Measurements from ENCODE around the gene CD300LF.
A peak's percentile ranks its signal among the peaks of the same experiment; 100 is the strongest.

Gene CD300LF

GRCh38 chr17:74745548-74746177 lies 32.9 kb upstream of the CD300LF start:
- DNase-seq: no peak

- DNase-seq: peak; percentile 94
Measured at GRCh38 chr17:74744714-74745547, 32.2 kb upstream of the CD300LF start.

- DNase-seq: no peak
Measured at GRCh38 chr17:74744349-74744713, 31.6 kb upstream of the CD300LF start.

GRCh38 chr17:74743755-74744154 lies 31.0 kb upstream of the CD300LF start:
- DNase-seq: no peak

GRCh38 chr17:74742978-74743545 lies 30.3 kb upstream of the CD300LF start:
- DNase-seq: no peak

GRCh38 chr17:74742153-74742515 lies 29.4 kb upstream of the CD300LF start:
- peak; percentile 73 for DNase-seq

GRCh38 chr17:74740641-74741387 lies 28.1 kb upstream of the CD300LF start:
- no peak for DNase-seq

GRCh38 chr17:74740173-74740572 lies 27.4 kb upstream of the CD300LF start:
- no peak for DNase-seq

GRCh38 chr17:74739227-74739831 lies 26.6 kb upstream of the CD300LF start:
- no peak for DNase-seq

- DNase-seq: peak; percentile 52
Measured at GRCh38 chr17:74738051-74738996, 25.6 kb upstream of the CD300LF start.

- peak; percentile 87 for DNase-seq
Measured at GRCh38 chr17:74737299-74738050, 24.8 kb upstream of the CD300LF start.

- peak; percentile 82 for DNase-seq
Measured at GRCh38 chr17:74736513-74737298, 24.0 kb upstream of the CD300LF start, which contains the start of gene RAB37. TSS of gene RAB37 (plus strand) at chr17:74737256. CDS start at chr17:74737273, 17 bp downstream.

GRCh38 chr17:74734256-74734655 lies 21.5 kb upstream of the CD300LF start:
- no peak for DNase-seq

GRCh38 chr17:74733365-74734122 lies 20.8 kb upstream of the CD300LF start:
- DNase-seq: peak; percentile 51

GRCh38 chr17:74732042-74732867 lies 19.5 kb upstream of the CD300LF start:
- no peak for DNase-seq

- no peak for DNase-seq
Measured at GRCh38 chr17:74731347-74731605, 18.6 kb upstream of the CD300LF start.

GRCh38 chr17:74730491-74731346 lies 18.0 kb upstream of the CD300LF start:
- no peak for DNase-seq

- DNase-seq: no peak
Measured at GRCh38 chr17:74729866-74730265, 17.1 kb upstream of the CD300LF start.
